IPS DF 6.9 (cell line): Measurements from ENCODE around the gene ACAD9.
A peak's percentile ranks its signal among the peaks of the same experiment; 100 is the strongest.
"Not testable (repeated sequence)": the region's sequence is repeated elsewhere in the genome, so short reads cannot be mapped to it uniquely, and the experiment has no call there.

Experiments
- DNase-seq: peaks from one replicate; pipeline ENCODE4 v3.0.0-alpha.2; 2013; ENCODE audit warnings: low read depth, low spot score
- H3K27ac ChIP-seq: one replicate; pipeline ENCODE4 v1.5.1; 2013; ENCODE audit warnings: low read length, control low read depth
- H3K27me3 ChIP-seq: 2 replicates; pipeline ENCODE4 v1.6.1; 2013; ENCODE audit warnings: mild to moderate bottlenecking, low read length; ENCODE audit not compliant: control insufficient read depth, insufficient read depth
- H3K36me3 ChIP-seq: 2 replicates; pipeline ENCODE4 v1.6.1; 2013; ENCODE audit warnings: low read length; ENCODE audit not compliant: control insufficient read depth, insufficient read depth
- H3K4me1 ChIP-seq: 2 replicates; pipeline ENCODE4 v1.6.1; 2013; ENCODE audit warnings: low read length; ENCODE audit not compliant: control insufficient read depth, insufficient read depth
- H3K4me3 ChIP-seq: 2 replicates; pipeline ENCODE4 v1.5.1; 2013; ENCODE audit warnings: mild to moderate bottlenecking, low read length
- H3K9me3 ChIP-seq: 2 replicates; pipeline ENCODE4 v1.6.1; 2013; ENCODE audit warnings: low read length, inconsistent platforms; ENCODE audit not compliant: control insufficient read depth, insufficient read depth
- WGBS: extraction: QIAGEN DNeasy Blood & Tissue Kit; methylation state at CpG from one replicate; pipeline ENCODE4 v1.1.7; 2013; ENCODE audit warnings: mixed read lengths, missing lambda C conversion rate; ENCODE audit not compliant: insufficient read length, insufficient coverage; 5-methylcytosine and 5-hydroxymethylcytosine counted together

Gene ACAD9

GRCh38 chr3:128874481-128875180 lies 4.8 kb upstream of the ACAD9 start:
- H3K27me3 ChIP-seq, result no peaks in the 10 kb centered on the region
- H3K36me3 ChIP-seq, result no peaks in the 10 kb centered on the region
- H3K9me3 ChIP-seq, result no peaks in the 10 kb centered on the region
- no peaks in the 10 kb centered on the region for H3K4me1 ChIP-seq
- no CpG with 5 or more reads among the region's 3 CpGs for WGBS
- H3K27ac ChIP-seq, result no peak overlapping the region
- DNase-seq, result no peak
- H3K4me3 ChIP-seq, result no peak overlapping the region

DNA sequence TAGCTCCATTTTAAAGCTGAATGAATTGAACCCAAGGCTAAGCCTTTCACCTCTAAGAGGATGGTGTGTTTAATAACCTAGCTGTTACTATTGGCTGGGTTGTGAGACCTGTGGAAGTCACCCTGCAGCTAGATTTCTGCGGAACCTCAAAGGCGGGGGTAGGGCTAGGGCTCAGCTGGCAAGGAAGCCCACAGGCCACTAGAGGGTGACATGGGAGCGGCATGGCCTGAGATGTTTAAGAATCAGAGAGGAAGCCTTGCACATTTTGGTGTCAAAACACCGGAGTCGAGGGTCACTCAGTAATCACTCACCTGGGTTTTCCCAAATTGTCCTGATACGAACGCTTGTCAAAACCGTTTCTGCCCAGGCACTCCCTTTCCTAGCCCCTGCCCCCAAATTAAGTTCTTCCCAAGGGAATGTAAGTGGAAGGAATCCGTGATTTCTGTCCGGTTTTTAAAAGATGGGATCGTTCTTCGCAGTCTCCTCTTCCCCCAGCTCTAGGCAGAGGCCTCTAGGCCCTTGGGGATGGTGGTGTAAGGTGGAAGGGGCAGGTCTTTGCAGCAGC lies 3.8 kb upstream of the ACAD9 start:
- no peaks in the 10 kb centered on the region for H3K36me3 ChIP-seq
- H3K4me1 ChIP-seq, result peaks cover 1% of the 10 kb centered on the region; the same call in 1 of the 2 replicates
- H3K27ac ChIP-seq, result no peak overlapping the region
- H3K9me3 ChIP-seq, result no peaks in the 10 kb centered on the region
- no CpG with 5 or more reads among the region's 12 CpGs for WGBS
- H3K4me3 ChIP-seq, result no peak overlapping the region
- DNase-seq, result peak; percentile 33
- H3K27me3 ChIP-seq, result no peaks in the 10 kb centered on the region

GRCh38 chr3:128878011-128878457 lies 1.4 kb upstream of the ACAD9 start:
- DNase-seq, result no peak
- H3K36me3 ChIP-seq, result no peaks in the 10 kb centered on the region
- WGBS, result no CpG with 5 or more reads among the region's 7 CpGs
- H3K9me3 ChIP-seq, result no peaks in the 10 kb centered on the region
- H3K27me3 ChIP-seq, result no peaks in the 10 kb centered on the region
- no peak overlapping the region for H3K27ac ChIP-seq
- peaks cover 2% of the 10 kb centered on the region; the same call in 1 of the 2 replicates for H3K4me1 ChIP-seq
- H3K4me3 ChIP-seq, result no peak overlapping the region; the same call in 1 of the 2 replicates

- H3K27ac ChIP-seq, result no peak overlapping the region
- H3K4me3 ChIP-seq, result peak overlapping the region; percentile 75; the same call in 1 of the 2 replicates
- WGBS, result no CpG with 5 or more reads among the region's 14 CpGs
- H3K36me3 ChIP-seq, result no peaks in the 10 kb centered on the region
- H3K9me3 ChIP-seq, result no peaks in the 10 kb centered on the region
- peaks cover 2% of the 10 kb centered on the region; the same call in 1 of the 2 replicates for H3K4me1 ChIP-seq
- no peak for DNase-seq
- H3K27me3 ChIP-seq, result no peaks in the 10 kb centered on the region
These were observed 780 bp upstream of the ACAD9 start for GRCh38 chr3:128878556-128879124.

DNA sequence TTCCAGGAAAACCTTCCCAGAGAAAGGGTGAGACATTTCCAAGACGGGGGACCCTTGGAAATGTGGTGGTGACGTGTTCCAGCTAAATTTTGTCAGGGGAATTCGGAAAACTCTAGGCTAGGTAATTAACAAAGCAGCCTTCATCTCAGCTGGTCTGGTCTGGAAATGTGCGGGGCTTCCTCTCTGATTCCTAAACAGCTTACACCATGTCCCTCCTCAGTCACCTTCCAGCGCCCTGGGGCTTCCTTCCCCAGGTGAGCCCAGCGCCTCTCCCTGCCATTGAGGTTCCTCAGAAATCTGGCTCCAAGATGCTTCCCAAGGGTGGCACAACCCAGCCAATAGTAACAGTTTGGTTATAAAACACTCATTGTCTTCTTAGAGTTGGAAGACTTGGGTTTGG lies 571 bp downstream of the ACAD9 start:
- Histone ChIP-seq H3K27me3 (no peaks in the 10 kb centered on the region), H3K27ac (no peak overlapping the region), H3K36me3 (0 out of 2 replicates have a peak, but pooled peaks cover 4% of the 10 kb centered on the region), H3K4me1 (peaks cover 2% of the 10 kb centered on the region; the same call in 1 of the 2 replicates), H3K9me3 (no peaks in the 10 kb centered on the region), H3K4me3 (peak overlapping the region; percentile 76)
- WGBS, result no CpG with 5 or more reads among the region's 6 CpGs
- no peak for DNase-seq

GRCh38 chr3:128880455-128880854 lies 1.0 kb downstream of the ACAD9 start:
- H3K4me3 ChIP-seq, result peak overlapping the region; percentile 76; the same call in 1 of the 2 replicates
- H3K36me3 ChIP-seq, H3K27ac ChIP-seq, DNase-seq, H3K4me1 ChIP-seq, H3K27me3 ChIP-seq, H3K9me3 ChIP-seq: not testable (repeated sequence)
- WGBS, result no CpG with 5 or more reads among the region's 12 CpGs

DNA sequence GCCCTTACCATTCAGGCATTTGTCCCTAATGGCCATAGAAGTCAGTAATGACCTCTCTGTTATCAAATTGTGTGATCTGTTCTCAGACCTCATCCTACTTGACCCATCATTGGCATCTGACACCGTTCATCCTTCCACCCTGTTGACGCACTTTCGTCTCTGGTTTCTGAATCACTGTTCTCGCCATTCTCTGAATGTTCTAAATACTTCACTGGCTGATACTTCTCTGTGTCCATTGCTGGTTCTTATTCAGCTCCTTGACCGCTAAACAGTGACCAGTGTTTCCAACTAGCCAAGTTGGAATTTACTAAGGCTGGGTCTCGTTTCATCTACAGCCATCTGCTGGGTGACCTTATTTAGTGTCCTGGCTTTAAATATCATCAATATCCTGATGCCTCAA lies 2.2 kb downstream of the ACAD9 start:
- no peak for DNase-seq
- H3K9me3 ChIP-seq, result no peaks in the 10 kb centered on the region
- no peak overlapping the region for H3K27ac ChIP-seq
- H3K36me3 ChIP-seq, result 0 out of 2 replicates have a peak, but pooled peaks cover 4% of the 10 kb centered on the region
- H3K27me3 ChIP-seq, result no peaks in the 10 kb centered on the region
- WGBS, result no CpG with 5 or more reads among the region's 6 CpGs
- peaks cover 2% of the 10 kb centered on the region; the same call in 1 of the 2 replicates for H3K4me1 ChIP-seq
- no peak overlapping the region for H3K4me3 ChIP-seq

GRCh38 chr3:128882719-128883118 lies 3.3 kb downstream of the ACAD9 start:
- no peak for DNase-seq
- H3K4me3 ChIP-seq, result no peak overlapping the region
- no peaks in the 10 kb centered on the region for H3K27me3 ChIP-seq
- WGBS, result no CpG with 5 or more reads among the region's 1 CpG
- peaks cover 5% of the 10 kb centered on the region; the same call in 1 of the 2 replicates for H3K36me3 ChIP-seq
- H3K4me1 ChIP-seq, result peaks cover 2% of the 10 kb centered on the region; the same call in 1 of the 2 replicates
- H3K27ac ChIP-seq, result no peak overlapping the region
- no peaks in the 10 kb centered on the region for H3K9me3 ChIP-seq

- Histone ChIP-seq H3K4me3 (no peak overlapping the region), H3K27me3 (no peaks in the 10 kb centered on the region), H3K36me3 (peaks cover 7% of the 10 kb centered on the region; the same call in 1 of the 2 replicates), H3K27ac (no peak overlapping the region), H3K4me1 (peaks cover 2% of the 10 kb centered on the region; the same call in 1 of the 2 replicates), H3K9me3 (no peaks in the 10 kb centered on the region)
- no peak for DNase-seq
- no CpG with 5 or more reads among the region's 1 CpG for WGBS
These were observed 5.6 kb downstream of the ACAD9 start for GRCh38 chr3:128884992-128885391.

DNA sequence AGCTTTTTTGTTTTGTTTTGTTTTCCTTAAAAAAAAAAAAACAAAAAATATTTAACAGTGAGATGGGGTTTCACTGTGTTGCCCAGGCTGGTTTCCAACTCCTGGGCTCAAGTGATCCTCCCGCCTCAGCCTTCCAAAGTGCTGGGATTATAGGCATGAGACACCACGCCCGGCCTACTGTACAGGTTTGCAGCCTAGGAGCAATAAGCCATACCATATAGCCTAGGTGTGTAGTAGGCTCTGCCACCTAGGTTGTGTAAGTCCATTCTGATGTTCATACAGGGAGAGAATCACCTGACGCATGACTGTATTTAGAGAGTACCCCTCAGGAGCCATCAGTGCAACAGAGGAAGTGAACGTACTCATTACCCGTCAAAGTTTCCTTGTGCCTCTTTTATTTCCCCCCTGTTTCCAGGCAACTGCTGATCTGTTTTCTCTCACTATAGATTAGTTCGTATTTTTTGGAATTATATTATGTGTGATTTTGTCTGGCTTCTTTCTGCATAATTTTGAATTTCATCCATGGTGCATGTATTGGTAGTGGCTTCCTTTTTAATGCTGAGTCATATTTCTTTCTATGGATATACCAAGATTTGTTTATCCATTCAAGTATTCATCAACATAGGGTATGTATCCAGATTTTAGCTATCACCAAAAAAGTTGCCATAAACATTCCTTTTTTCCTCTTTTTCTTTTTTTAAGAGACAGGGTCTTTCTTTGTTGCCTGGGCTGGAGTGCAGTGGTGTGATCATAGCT lies 9.9 kb downstream of the ACAD9 start:
- Histone ChIP-seq H3K4me1 (no peaks in the 10 kb centered on the region), H3K27ac (no peak overlapping the region), H3K27me3 (no peaks in the 10 kb centered on the region), H3K36me3 (peaks cover 6% of the 10 kb centered on the region; the same call in 1 of the 2 replicates), H3K4me3 (no peak overlapping the region), H3K9me3 (no peaks in the 10 kb centered on the region)
- no peak for DNase-seq
- WGBS, result no CpG with 5 or more reads among the region's 7 CpGs
